DOHH2 (cell line): ENCODE data around the gene NMUR1.

Source experiments
- EZH2phosphoT487 ChIP-seq: fragments of 200-600 bp; sonication (generic); IDR thresholded peaks from 2 replicates; pipeline ENCODE4 v1.6.1; 2017; ENCODE audit warnings: borderline replicate concordance, mild to moderate bottlenecking, antibody characterized with exemption, low read length, moderate library complexity, mixed read lengths
- TF ChIP-seq, protein P1 (sequence below): fragments of 200-600 bp; sonication (generic); IDR thresholded peaks from one replicate; pipeline ENCODE4 v1.5.1; 2014; ENCODE audit warnings: antibody characterized with exemption, mild to moderate bottlenecking, low read depth, low read length; ENCODE audit not compliant: poor library complexity, severe bottlenecking

DNA sequence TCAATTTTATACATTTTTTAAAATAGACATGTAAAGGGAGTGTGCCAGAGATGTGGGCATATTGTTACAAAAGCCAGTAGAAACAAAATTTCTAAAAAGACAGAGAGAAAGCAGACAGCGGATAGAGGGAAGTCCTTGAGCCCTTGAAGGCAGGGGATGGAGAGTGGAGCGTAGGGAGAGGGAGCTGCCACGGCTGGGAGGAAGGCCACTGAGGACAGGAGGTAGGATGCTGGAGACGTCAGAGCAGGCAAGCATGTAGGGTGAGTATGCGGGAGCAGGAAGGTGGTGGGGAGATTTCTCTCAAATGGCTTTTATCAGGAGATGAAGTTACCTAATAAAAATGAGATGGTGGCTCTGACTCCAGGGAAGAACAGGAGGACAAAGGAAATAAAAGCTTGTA, 41.9 kb downstream of the NMUR1 start:
- TF ChIP-seq, protein P1, sequence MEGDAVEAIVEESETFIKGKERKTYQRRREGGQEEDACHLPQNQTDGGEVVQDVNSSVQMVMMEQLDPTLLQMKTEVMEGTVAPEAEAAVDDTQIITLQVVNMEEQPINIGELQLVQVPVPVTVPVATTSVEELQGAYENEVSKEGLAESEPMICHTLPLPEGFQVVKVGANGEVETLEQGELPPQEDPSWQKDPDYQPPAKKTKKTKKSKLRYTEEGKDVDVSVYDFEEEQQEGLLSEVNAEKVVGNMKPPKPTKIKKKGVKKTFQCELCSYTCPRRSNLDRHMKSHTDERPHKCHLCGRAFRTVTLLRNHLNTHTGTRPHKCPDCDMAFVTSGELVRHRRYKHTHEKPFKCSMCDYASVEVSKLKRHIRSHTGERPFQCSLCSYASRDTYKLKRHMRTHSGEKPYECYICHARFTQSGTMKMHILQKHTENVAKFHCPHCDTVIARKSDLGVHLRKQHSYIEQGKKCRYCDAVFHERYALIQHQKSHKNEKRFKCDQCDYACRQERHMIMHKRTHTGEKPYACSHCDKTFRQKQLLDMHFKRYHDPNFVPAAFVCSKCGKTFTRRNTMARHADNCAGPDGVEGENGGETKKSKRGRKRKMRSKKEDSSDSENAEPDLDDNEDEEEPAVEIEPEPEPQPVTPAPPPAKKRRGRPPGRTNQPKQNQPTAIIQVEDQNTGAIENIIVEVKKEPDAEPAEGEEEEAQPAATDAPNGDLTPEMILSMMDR: no peak
- TF ChIP-seq EZH2phosphoT487: no peak
